ENCODE measurements around the gene MED25. TPM values are rescaled to one million over a fixed set of nuclear protein-coding genes. Genes with fewer than 3 reads are reported as not detected.

MED25 gene
- total RNA-seq, 4 donors from 2014 or later = 15.2 to 30.5 (median 16.4) TPM

- TF ChIP-seq CTCF (IDR thresholded peaks at IDR 0.05; ENCODE audit: low read depth) = no peak
These were observed 49.1 kb downstream of the MED25 start, which contains the start of gene PNKP for GRCh38 chr19:49866933-49867782. Gene PNKP, minus strand, starts transcription at chr19:49867576. Its CDS starts 372 bp downstream, at chr19:49867204.

- TF ChIP-seq CTCF (IDR thresholded peaks at IDR 0.05; ENCODE audit: low read depth) = no peak
These were observed 51.0 kb downstream of the MED25 start for GRCh38 chr19:49869009-49869483.

- TF ChIP-seq CTCF (IDR thresholded peaks at IDR 0.05; ENCODE audit: low read depth) = no peak
These were observed 51.6 kb downstream of the MED25 start for GRCh38 chr19:49869484-49870308.

DNA sequence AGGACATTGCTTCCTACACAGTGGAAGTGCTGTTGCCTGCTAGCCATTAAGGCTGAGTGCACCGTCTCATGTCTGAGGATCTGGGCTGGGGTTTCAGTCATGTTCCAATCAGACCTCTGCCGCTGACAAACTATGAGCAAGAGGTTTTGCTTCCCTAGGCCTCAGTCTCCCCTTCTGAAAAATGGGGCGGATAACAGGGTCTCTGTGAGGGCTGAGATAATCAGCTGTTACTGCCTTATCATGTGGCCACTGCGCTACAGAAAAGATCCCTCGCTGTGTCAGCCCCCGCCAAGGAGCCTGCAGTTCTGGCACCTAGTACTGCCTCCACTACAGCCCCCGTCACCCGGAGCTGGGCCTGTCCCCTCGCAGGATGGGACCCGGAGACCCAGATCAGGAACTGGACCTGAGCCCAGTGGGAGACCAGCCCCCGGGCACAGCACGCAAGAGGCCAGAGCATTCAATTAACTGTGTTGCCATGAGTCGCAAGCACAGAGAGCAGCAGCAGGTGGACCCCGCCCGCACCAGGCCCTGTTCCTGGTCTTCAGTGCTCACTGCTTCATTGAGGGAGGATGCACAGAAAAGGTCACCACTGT lies 52.3 kb downstream of the MED25 start:
- no peak for TF ChIP-seq CTCF (IDR thresholded peaks at IDR 0.05; ENCODE audit: low read depth)

GRCh38 chr19:49871349-49871985 lies 53.4 kb downstream of the MED25 start:
- TF ChIP-seq CTCF (IDR thresholded peaks at IDR 0.05; ENCODE audit: low read depth) = no peak

DNA sequence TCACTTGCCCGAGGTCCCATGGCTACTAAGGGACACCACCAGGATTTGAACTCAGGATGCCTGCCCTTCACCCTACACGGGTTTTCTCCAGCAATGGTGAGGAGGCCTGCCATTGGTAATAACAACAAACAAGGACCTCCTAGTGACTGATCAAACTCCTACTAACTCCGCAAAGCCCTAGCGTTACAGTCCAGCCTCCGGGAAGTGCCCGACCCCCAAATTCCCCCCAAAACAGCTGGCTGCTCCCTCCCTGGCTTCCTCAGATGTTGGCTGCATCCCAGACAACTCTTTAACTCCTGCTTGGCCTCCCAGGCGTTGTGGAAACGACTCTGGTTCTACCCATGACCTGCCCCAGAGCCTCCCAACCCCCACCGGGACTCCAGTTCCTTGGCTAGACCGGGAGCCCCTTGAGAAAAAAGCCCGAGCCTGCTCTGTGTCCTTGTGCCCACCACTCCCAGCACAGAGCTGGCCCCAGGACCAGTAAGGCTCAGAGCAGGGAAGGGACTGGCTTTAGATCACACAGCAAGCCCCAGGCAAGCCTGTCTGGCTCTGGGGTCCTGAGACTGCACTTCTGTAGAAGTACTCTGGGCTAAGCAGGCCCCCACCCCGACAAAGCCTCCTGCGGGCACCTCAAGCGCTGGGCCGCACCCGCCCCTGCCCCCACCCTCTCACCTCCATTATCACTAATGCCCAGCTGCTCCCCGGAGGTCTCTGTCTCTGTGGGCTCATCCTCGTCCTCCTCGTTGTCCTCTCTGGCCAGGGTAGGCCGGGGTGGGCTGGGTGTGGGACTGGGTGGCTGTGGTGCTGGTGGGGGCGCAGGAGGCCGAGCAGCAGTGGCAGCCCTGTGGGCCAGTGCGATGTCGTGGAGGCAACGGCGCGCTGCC lies 54.4 kb downstream of the MED25 start:
- no peak for TF ChIP-seq CTCF (IDR thresholded peaks at IDR 0.05; ENCODE audit: low read depth)

All from subcutaneous adipose tissue (tissue), 4 donors.